MM.1S (cell line): ENCODE results near the gene USP40.

Experiments
- EZH2phosphoT487 ChIP-seq: fragments of 300-600 bp; sonication (generic); IDR thresholded peaks from 2 replicates; pipeline ENCODE4 v1.6.1; 2018; ENCODE audit warnings: antibody characterized with exemption, low read length
- TF ChIP-seq, protein P1 (sequence below): fragments of 300-600 bp; sonication (generic); IDR thresholded peaks from 2 replicates; pipeline ENCODE4 v1.5.1; 2016; ENCODE audit warnings: antibody characterized with exemption, low read length, mixed read lengths

DNA sequence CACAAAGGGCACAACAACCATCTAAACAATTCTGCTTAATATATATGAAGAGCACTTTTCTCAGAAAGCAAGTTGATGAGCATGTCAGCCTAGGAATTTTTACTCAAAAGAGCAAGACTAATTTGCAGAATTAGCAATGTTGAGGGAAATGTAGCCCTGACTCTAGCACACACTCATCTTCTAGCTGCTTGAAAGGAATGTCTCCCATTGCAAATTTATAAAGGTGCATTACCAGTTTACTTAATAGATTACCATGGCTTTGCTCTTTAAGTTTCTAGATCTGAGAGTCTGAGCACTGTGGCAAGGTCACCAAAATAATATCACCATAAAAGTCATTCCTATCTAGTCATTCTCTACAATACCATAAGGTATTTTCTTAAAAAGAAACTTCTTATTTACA, 40.8 kb downstream of the USP40 start:
- TF ChIP-seq, protein P1, sequence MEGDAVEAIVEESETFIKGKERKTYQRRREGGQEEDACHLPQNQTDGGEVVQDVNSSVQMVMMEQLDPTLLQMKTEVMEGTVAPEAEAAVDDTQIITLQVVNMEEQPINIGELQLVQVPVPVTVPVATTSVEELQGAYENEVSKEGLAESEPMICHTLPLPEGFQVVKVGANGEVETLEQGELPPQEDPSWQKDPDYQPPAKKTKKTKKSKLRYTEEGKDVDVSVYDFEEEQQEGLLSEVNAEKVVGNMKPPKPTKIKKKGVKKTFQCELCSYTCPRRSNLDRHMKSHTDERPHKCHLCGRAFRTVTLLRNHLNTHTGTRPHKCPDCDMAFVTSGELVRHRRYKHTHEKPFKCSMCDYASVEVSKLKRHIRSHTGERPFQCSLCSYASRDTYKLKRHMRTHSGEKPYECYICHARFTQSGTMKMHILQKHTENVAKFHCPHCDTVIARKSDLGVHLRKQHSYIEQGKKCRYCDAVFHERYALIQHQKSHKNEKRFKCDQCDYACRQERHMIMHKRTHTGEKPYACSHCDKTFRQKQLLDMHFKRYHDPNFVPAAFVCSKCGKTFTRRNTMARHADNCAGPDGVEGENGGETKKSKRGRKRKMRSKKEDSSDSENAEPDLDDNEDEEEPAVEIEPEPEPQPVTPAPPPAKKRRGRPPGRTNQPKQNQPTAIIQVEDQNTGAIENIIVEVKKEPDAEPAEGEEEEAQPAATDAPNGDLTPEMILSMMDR, result no peak
- TF ChIP-seq EZH2phosphoT487, result no peak
